ENCODE results near the gene MCTP1. TPM values are rescaled to one million over a fixed set of nuclear protein-coding genes. Genes with fewer than 3 reads are reported as not detected.

The MCTP1 gene
- total RNA-seq, 1 experiment from 2014 or later = 2.5 TPM

DNA sequence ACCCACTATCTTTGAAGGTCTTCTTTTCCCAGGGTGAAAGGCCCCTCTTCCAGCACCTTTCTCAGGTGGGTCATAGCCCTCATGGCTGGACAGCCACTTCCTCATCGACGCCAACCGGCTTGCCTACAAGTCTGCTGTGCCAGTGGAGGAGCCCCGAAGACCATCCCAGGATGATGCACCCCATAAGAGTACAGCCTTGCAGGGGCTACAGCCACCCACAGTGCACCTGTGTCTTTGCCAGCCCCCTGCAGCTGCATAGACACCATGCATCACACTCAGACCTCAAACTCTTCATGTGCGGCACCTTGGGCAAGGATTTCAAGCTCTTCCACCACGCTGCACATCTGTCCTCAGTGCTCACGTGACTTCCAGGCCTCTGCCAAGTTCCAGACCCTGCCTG, 493.1 kb downstream of the MCTP1 start:
- H2BK20ac ChIP-seq (ENCODE audit: low read depth, low read length, poor library complexity, severe bottlenecking) = no peak overlapping the region
- no peak overlapping the region for H3K4me2 ChIP-seq (ENCODE audit: insufficient read depth, insufficient read length, low read length)
- TF ChIP-seq, protein P1, sequence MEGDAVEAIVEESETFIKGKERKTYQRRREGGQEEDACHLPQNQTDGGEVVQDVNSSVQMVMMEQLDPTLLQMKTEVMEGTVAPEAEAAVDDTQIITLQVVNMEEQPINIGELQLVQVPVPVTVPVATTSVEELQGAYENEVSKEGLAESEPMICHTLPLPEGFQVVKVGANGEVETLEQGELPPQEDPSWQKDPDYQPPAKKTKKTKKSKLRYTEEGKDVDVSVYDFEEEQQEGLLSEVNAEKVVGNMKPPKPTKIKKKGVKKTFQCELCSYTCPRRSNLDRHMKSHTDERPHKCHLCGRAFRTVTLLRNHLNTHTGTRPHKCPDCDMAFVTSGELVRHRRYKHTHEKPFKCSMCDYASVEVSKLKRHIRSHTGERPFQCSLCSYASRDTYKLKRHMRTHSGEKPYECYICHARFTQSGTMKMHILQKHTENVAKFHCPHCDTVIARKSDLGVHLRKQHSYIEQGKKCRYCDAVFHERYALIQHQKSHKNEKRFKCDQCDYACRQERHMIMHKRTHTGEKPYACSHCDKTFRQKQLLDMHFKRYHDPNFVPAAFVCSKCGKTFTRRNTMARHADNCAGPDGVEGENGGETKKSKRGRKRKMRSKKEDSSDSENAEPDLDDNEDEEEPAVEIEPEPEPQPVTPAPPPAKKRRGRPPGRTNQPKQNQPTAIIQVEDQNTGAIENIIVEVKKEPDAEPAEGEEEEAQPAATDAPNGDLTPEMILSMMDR (conservative IDR thresholded peaks at IDR 0.05) = no peak
- H3K9me3 ChIP-seq (ENCODE audit: control insufficient read depth, low read depth, low read length) = no peaks in the 10 kb centered on the region
- Mint-ChIP-seq H3K9me3 (no peaks in the 10 kb centered on the region), H3K4me1 (peaks cover 6 to 10% of the 10 kb centered on the region in 2 experiments), H3K27ac (peak overlapping the region in 1 of 3 experiments; percentile 19; a peak in 1 of 7 replicates), H3K36me3 (ENCODE audit: insufficient read depth in 1 of 3, low read depth in 3 of 3) (no peaks in the 10 kb centered on the region), H3K4me3 (no peak overlapping the region), H3K27me3 (ENCODE audit: low read depth) (no peaks in the 10 kb centered on the region)
- H3K23ac ChIP-seq (ENCODE audit: insufficient read length, low read depth, low read length) = no peak overlapping the region
- H3K79me2 ChIP-seq (ENCODE audit: insufficient read depth, low read length) = no peaks in the 10 kb centered on the region
- no peak overlapping the region for H3K56ac ChIP-seq (ENCODE audit: insufficient read length, low read depth, low read length)
- no peaks in the 10 kb centered on the region for H3K27me3 ChIP-seq (ENCODE audit: insufficient read depth, low read length)
- H2BK120ac ChIP-seq (ENCODE audit: low read depth, low read length, poor library complexity, severe bottlenecking) = no peak overlapping the region
- WGBS (ENCODE audit: extremely low coverage, insufficient read length, low lambda C conversion rate) = no CpG with 5 or more reads among the region's 7 CpGs
- H2BK12ac ChIP-seq (ENCODE audit: insufficient read length, low read depth, low read length) = no peak overlapping the region
- H4K5ac ChIP-seq (ENCODE audit: insufficient read length, low read depth, low read length) = no peak overlapping the region
- no peak overlapping the region for H2AK5ac ChIP-seq (ENCODE audit: insufficient read length, low read length)
- H4K20me1 ChIP-seq (ENCODE audit: control insufficient read depth, insufficient read depth, insufficient read length) = no peaks in the 10 kb centered on the region
- no peaks in the 10 kb centered on the region; the same call in 1 of the 2 replicates for H3K4me1 ChIP-seq (ENCODE audit: insufficient read depth, low read length)
- H2AFZ ChIP-seq (ENCODE audit: low read length) = no peak overlapping the region
- H3K27ac ChIP-seq (ENCODE audit: insufficient read length, low read depth, low read length) = no peak overlapping the region
- H3K9ac ChIP-seq (ENCODE audit: extremely low read depth, insufficient read length, low read length) = no peak overlapping the region
- H2BK5ac ChIP-seq (ENCODE audit: insufficient read length, low read length) = no peak overlapping the region
- H3K14ac ChIP-seq (ENCODE audit: insufficient read depth, low read length) = no peak overlapping the region
- H2BK15ac ChIP-seq (ENCODE audit: low read depth, low read length) = no peak overlapping the region
- no peak overlapping the region for H3K18ac ChIP-seq (ENCODE audit: insufficient read length, low read depth, low read length)
- H4K8ac ChIP-seq (replicated peaks; ENCODE audit: insufficient read length, low read depth, low read length) = no peak overlapping the region
- H3K4ac ChIP-seq (ENCODE audit: low read depth, low read length) = no peak overlapping the region
- no peaks in the 10 kb centered on the region for H3K79me1 ChIP-seq (ENCODE audit: insufficient read depth, low read depth, low read length, poor library complexity, severe bottlenecking)
- H4K91ac ChIP-seq (ENCODE audit: insufficient read length, low read depth, low read length) = no peak overlapping the region
- no peaks in the 10 kb centered on the region for H3K23me2 ChIP-seq (ENCODE audit: insufficient read length, low read depth, low read length, poor library complexity, severe bottlenecking)
- H3T11ph ChIP-seq (ENCODE audit: low read length) = no peak overlapping the region
- DNase-seq = no peak

Measured in H9 (cell line).